ENCODE measurements around the gene SGPP1.
"Not testable (repeated sequence)": the region's sequence is repeated elsewhere in the genome, so short reads cannot be mapped to it uniquely, and the experiment has no call there.

GRCh38 chr14:63702530-63702929 lies 25.3 kb downstream of the SGPP1 start:
- TF ChIP-seq, protein P1, sequence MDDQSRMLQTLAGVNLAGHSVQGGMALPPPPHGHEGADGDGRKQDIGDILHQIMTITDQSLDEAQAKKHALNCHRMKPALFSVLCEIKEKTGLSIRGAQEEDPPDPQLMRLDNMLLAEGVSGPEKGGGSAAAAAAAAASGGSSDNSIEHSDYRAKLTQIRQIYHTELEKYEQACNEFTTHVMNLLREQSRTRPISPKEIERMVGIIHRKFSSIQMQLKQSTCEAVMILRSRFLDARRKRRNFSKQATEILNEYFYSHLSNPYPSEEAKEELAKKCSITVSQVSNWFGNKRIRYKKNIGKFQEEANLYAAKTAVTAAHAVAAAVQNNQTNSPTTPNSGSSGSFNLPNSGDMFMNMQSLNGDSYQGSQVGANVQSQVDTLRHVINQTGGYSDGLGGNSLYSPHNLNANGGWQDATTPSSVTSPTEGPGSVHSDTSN (CRISPR knock-in tag; IDR thresholded peaks at IDR 0.05), result not testable (repeated sequence)
- TF ChIP-seq ZNF221 (tag by site-specific recombination; IDR thresholded peaks at IDR 0.05; ENCODE audit: borderline replicate concordance); MYNN (tag by site-specific recombination; IDR thresholded peaks at IDR 0.05; ENCODE audit: borderline replicate concordance); ZNF239 (tag by site-specific recombination; IDR thresholded peaks at IDR 0.05); ZFP3 (tag by site-specific recombination; IDR thresholded peaks at IDR 0.05; ENCODE audit: low read depth): not testable (repeated sequence)
- TF ChIP-seq, protein P2, sequence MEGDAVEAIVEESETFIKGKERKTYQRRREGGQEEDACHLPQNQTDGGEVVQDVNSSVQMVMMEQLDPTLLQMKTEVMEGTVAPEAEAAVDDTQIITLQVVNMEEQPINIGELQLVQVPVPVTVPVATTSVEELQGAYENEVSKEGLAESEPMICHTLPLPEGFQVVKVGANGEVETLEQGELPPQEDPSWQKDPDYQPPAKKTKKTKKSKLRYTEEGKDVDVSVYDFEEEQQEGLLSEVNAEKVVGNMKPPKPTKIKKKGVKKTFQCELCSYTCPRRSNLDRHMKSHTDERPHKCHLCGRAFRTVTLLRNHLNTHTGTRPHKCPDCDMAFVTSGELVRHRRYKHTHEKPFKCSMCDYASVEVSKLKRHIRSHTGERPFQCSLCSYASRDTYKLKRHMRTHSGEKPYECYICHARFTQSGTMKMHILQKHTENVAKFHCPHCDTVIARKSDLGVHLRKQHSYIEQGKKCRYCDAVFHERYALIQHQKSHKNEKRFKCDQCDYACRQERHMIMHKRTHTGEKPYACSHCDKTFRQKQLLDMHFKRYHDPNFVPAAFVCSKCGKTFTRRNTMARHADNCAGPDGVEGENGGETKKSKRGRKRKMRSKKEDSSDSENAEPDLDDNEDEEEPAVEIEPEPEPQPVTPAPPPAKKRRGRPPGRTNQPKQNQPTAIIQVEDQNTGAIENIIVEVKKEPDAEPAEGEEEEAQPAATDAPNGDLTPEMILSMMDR (tag by site-specific recombination; IDR thresholded peaks at IDR 0.05), result not testable (repeated sequence)

Data from HEK293 (cell line).